Measurements from ENCODE around the gene SELENON.

- TF ChIP-seq, protein P1, sequence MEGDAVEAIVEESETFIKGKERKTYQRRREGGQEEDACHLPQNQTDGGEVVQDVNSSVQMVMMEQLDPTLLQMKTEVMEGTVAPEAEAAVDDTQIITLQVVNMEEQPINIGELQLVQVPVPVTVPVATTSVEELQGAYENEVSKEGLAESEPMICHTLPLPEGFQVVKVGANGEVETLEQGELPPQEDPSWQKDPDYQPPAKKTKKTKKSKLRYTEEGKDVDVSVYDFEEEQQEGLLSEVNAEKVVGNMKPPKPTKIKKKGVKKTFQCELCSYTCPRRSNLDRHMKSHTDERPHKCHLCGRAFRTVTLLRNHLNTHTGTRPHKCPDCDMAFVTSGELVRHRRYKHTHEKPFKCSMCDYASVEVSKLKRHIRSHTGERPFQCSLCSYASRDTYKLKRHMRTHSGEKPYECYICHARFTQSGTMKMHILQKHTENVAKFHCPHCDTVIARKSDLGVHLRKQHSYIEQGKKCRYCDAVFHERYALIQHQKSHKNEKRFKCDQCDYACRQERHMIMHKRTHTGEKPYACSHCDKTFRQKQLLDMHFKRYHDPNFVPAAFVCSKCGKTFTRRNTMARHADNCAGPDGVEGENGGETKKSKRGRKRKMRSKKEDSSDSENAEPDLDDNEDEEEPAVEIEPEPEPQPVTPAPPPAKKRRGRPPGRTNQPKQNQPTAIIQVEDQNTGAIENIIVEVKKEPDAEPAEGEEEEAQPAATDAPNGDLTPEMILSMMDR (IDR thresholded peaks at IDR 0.05), result no peak
- TF ChIP-seq POLR2AphosphoS5 (IDR thresholded peaks at IDR 0.05) (no peak), POLR2A (IDR thresholded peaks at IDR 0.05) (no peak), EP300 (IDR thresholded peaks at IDR 0.05) (no peak)
Observed at GRCh38 chr1:25813071-25813733, 13.2 kb downstream of the SELENON start.
